ENCODE measurements around the gene ZNF609.

The ZNF609 gene

DNA sequence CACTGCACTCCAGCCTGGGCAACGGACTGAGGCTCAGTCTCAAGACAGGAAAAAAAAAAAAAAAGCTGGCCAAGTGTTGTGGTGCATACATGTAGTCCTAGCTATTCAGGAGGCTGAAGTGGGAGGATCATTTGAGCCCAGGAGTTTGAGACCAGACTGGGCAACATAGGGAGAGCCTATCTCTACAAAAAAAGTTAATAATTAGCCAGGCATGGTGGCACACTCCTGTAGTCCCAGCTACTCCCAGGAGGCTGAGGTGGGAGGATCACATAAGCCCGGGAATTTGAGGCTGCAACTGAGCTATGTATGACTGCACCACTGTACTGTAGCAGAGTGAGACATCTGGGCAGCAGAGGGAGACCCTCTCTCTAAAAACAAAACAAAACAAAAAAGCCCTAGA is 256.1 kb downstream of the ZNF609 start:
- H3K27ac Mint-ChIP-seq, result no peak overlapping the region
- no peaks in the 10 kb centered on the region for H3K9me3 Mint-ChIP-seq
- no peak overlapping the region for H3K4me3 Mint-ChIP-seq
- H3K36me3 Mint-ChIP-seq (ENCODE audit: low read depth), result peaks cover 12% of the 10 kb centered on the region
- peaks cover 16% of the 10 kb centered on the region for H3K4me1 Mint-ChIP-seq
- no peak for TF ChIP-seq CTCF (IDR thresholded peaks at IDR 0.05; ENCODE audit: unreplicated experiment in 3 of 3)
- H3K27me3 Mint-ChIP-seq (ENCODE audit: low read depth), result no peaks in the 10 kb centered on the region

DNA sequence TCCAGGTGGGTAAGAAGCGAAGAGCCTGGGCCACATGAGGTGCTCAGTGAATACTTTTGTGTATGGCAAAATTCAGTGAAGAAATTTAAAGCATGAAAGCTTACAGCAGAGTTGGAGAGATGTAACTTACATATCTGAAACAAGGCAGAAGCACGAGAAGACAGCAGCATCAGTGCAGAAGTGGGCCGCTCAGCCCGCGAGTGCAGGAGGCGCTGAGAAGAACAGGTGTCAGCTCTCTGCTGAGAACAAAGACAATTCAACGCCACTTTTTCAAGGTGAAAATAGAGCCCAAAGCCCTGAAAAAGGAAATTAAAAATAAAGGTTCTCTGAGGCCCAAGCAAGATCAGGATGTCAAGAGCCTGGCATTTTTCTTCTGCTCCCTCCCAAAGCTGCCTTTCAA is 256.8 kb downstream of the ZNF609 start:
- TF ChIP-seq CTCF (IDR thresholded peaks at IDR 0.05; ENCODE audit: unreplicated experiment in 3 of 3), result no peak
- no peak overlapping the region for H3K27ac Mint-ChIP-seq
- peaks cover 12% of the 10 kb centered on the region for H3K36me3 Mint-ChIP-seq (ENCODE audit: low read depth)
- no peaks in the 10 kb centered on the region for H3K27me3 Mint-ChIP-seq (ENCODE audit: low read depth)
- H3K4me1 Mint-ChIP-seq, result peaks cover 16% of the 10 kb centered on the region
- H3K9me3 Mint-ChIP-seq, result no peaks in the 10 kb centered on the region
- no peak overlapping the region for H3K4me3 Mint-ChIP-seq

DNA sequence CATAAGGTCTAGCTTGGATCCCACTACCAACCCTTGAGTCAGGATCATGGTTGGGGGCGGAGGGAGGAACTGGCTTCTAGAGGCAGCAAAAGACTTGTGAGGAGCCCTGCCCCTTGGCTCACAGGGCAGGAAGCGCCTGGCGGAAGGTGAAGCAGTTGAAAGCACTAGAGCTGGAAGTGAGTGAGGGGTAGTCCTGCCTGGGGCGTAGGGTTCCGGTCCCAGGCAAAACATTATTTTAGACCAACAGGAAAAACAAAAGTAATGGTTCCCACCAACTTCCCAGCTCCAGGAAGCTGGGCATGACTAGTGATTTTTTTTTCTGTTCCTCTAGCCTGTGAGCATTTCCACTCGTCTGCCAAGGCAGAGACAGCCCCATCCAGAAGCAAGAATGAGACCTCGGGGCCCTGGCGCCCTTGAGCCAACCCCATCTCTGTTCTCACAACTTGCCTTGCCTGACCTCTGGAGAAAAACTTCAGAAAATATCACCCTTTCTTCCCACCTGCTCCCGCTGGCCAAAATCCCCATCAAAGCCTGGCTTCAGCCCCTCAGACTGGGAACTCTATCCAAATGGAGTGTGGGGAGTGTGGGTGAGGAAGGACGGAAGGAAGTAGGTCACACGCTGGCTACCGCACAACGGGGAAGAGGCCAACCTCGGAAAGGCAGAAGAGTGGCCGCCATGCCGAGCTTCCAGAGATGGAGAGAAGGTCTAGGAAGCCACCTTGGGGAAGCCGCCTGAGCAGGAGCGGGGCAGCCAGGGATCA is 257.5 kb downstream of the ZNF609 start:
- Mint-ChIP-seq H3K4me3 (no peak overlapping the region), H3K27me3 (ENCODE audit: low read depth) (no peaks in the 10 kb centered on the region), H3K9me3 (no peaks in the 10 kb centered on the region), H3K36me3 (ENCODE audit: low read depth) (peaks cover 12% of the 10 kb centered on the region), H3K4me1 (peaks cover 16% of the 10 kb centered on the region), H3K27ac (peak overlapping the region; percentile 57 to 81 (median 77))
- no peak for TF ChIP-seq CTCF (IDR thresholded peaks at IDR 0.05; ENCODE audit: unreplicated experiment in 3 of 3)

DNA sequence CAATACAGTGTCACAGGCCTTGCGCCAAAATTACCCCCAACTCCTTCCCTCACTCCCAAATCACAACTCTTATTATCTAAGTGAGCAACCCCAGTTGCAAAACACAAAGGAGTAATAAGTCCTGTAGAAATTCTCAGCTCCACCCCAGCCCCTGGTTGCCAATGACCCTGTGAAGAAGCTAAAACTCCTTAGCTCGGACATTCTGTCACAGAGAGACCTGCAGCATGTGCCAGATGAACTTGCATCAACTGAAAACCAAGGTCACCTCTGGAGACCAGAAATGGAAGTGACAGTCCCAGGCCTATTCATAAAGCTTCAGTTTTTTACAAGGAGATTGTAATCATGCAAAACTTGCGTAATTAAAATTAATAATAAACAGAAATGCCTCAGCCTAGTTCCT is 259.8 kb downstream of the ZNF609 start:
- peak overlapping the region in 2 of 3 experiments; percentile 10 to 44 for H3K27ac Mint-ChIP-seq
- H3K4me1 Mint-ChIP-seq, result peaks cover 16% of the 10 kb centered on the region
- no peaks in the 10 kb centered on the region for H3K27me3 Mint-ChIP-seq (ENCODE audit: low read depth)
- TF ChIP-seq CTCF (IDR thresholded peaks at IDR 0.05; ENCODE audit: unreplicated experiment in 3 of 3), result no peak
- H3K36me3 Mint-ChIP-seq (ENCODE audit: low read depth), result peaks cover 7% of the 10 kb centered on the region
- no peak overlapping the region for H3K4me3 Mint-ChIP-seq
- no peaks in the 10 kb centered on the region for H3K9me3 Mint-ChIP-seq

GRCh38 chr15:64730151-64730550 is 269.8 kb downstream of the ZNF609 start:
- H3K27ac Mint-ChIP-seq, result no peak overlapping the region
- no peaks in the 10 kb centered on the region for H3K27me3 Mint-ChIP-seq (ENCODE audit: low read depth)
- TF ChIP-seq CTCF (IDR thresholded peaks at IDR 0.05; ENCODE audit: unreplicated experiment in 3 of 3), result no peak
- H3K9me3 Mint-ChIP-seq, result no peaks in the 10 kb centered on the region
- no peaks in the 10 kb centered on the region for H3K36me3 Mint-ChIP-seq (ENCODE audit: low read depth)
- H3K4me3 Mint-ChIP-seq, result no peak overlapping the region
- H3K4me1 Mint-ChIP-seq, result peaks cover 4% of the 10 kb centered on the region

All from nephron (organoid).